ENCODE measurements around the gene UTP20.
"Not testable (repeated sequence)": the region's sequence is repeated elsewhere in the genome, so short reads cannot be mapped to it uniquely, and the experiment has no call there.

The UTP20 gene

GRCh38 chr12:101327051-101327450 is 47.1 kb downstream of the UTP20 start:
- no peak for DNase-seq (ENCODE audit: low read depth)

- DNase-seq (ENCODE audit: low read depth), result no peak
Observed at GRCh38 chr12:101327546-101327945, 47.6 kb downstream of the UTP20 start.

- no peak for DNase-seq (ENCODE audit: low read depth)
Observed at GRCh38 chr12:101328917-101329316, 49.0 kb downstream of the UTP20 start.

GRCh38 chr12:101330631-101331030 is 50.7 kb downstream of the UTP20 start:
- DNase-seq (ENCODE audit: low read depth), result no peak

- DNase-seq (ENCODE audit: low read depth), result no peak
Observed at GRCh38 chr12:101336437-101336836, 56.5 kb downstream of the UTP20 start.

GRCh38 chr12:101338087-101338486 is 58.2 kb downstream of the UTP20 start:
- no peak for DNase-seq (ENCODE audit: low read depth)

- no peak for DNase-seq (ENCODE audit: low read depth)
Observed at GRCh38 chr12:101343893-101344292, 64.0 kb downstream of the UTP20 start.

GRCh38 chr12:101351682-101352081 is 71.8 kb downstream of the UTP20 start:
- no peak for DNase-seq (ENCODE audit: low read depth)

GRCh38 chr12:101356794-101357193 is 76.9 kb downstream of the UTP20 start:
- DNase-seq (ENCODE audit: low read depth), result no peak

- DNase-seq (ENCODE audit: low read depth), result no peak
Observed at GRCh38 chr12:101361455-101361854, 81.5 kb downstream of the UTP20 start.

GRCh38 chr12:101368016-101368415 is 88.1 kb downstream of the UTP20 start:
- DNase-seq (ENCODE audit: low read depth), result no peak

GRCh38 chr12:101372431-101372830 is 92.5 kb downstream of the UTP20 start:
- DNase-seq (ENCODE audit: low read depth), result no peak

- DNase-seq (ENCODE audit: low read depth), result no peak
Observed at GRCh38 chr12:101375573-101375972, 95.7 kb downstream of the UTP20 start.

GRCh38 chr12:101379149-101379548 is 99.2 kb downstream of the UTP20 start:
- no peak for DNase-seq (ENCODE audit: low read depth)

GRCh38 chr12:101391181-101391580 is 111.3 kb downstream of the UTP20 start:
- DNase-seq (ENCODE audit: low read depth), result not testable (repeated sequence)

- DNase-seq (ENCODE audit: low read depth), result no peak
Observed at GRCh38 chr12:101407049-101407435, 127.1 kb downstream of the UTP20 start.

- DNase-seq (ENCODE audit: low read depth), result peak; percentile 76
Observed at GRCh38 chr12:101407436-101408345, 127.8 kb downstream of the UTP20 start, which contains the start of gene ARL1. Gene ARL1, minus strand, starts transcription at chr12:101407772. Its CDS starts 127 bp downstream, at chr12:101407645.

GRCh38 chr12:101410169-101410568 is 130.3 kb downstream of the UTP20 start:
- DNase-seq (ENCODE audit: low read depth), result not testable (repeated sequence)

GRCh38 chr12:101414533-101415119 is 134.7 kb downstream of the UTP20 start:
- peak; percentile 20 for DNase-seq (ENCODE audit: low read depth)

- no peak for DNase-seq (ENCODE audit: low read depth)
Observed at GRCh38 chr12:101415228-101415627, 135.3 kb downstream of the UTP20 start.

GRCh38 chr12:101422066-101422465 is 142.2 kb downstream of the UTP20 start:
- DNase-seq (ENCODE audit: low read depth), result not testable (repeated sequence)

GRCh38 chr12:101424620-101425019 is 144.7 kb downstream of the UTP20 start:
- DNase-seq (ENCODE audit: low read depth), result no peak

GRCh38 chr12:101430456-101430855 is 150.6 kb downstream of the UTP20 start:
- DNase-seq (ENCODE audit: low read depth), result no peak
